Keratinocyte (primary cell): ENCODE data around the gene DIAPH2. TPM values are rescaled to one million over a fixed set of nuclear protein-coding genes. Genes with fewer than 3 reads are reported as not detected.

Experiments
- DNase-seq: peaks from one replicate; pipeline ENCODE4 v3.0.0-alpha.2; 2011; ENCODE audit warnings: low read depth, missing footprints, low spot score
- FAIRE-seq: peaks from 2 replicates; lab custom pipeline; 2011; peaks lifted over from hg19 to GRCh38; lab: Jason Lieb, UNC
- H2AFZ ChIP-seq: 2 replicates; pipeline ENCODE4 v1.6.0; 2012; ENCODE audit warnings: low read length, control low read depth, inconsistent platforms; ENCODE audit not compliant: control insufficient read depth
- H3K27ac ChIP-seq: 2 replicates; pipeline ENCODE4 v1.5.1; 2011; ENCODE audit warnings: low read length; ENCODE audit not compliant: control insufficient read depth, insufficient read depth
- H3K27me3 ChIP-seq: 3 replicates; pipeline ENCODE4 v1.6.0; 2011; ENCODE audit warnings: low read length; ENCODE audit not compliant: control insufficient read depth, insufficient read depth; ENCODE audit errors: extremely low read depth
- H3K36me3 ChIP-seq, 2 experiments: 2 replicates in 1 of 2; 3 replicates in 1 of 2; pipeline ENCODE4 v1.5.1; 2011; ENCODE audit warnings: low read length in 2 of 2, mild to moderate bottlenecking in 1 of 2; ENCODE audit not compliant: control insufficient read depth in 2 of 2, insufficient read depth in 2 of 2; ENCODE audit errors: extremely low read depth in 1 of 2
- H3K4me1 ChIP-seq: 3 replicates; pipeline ENCODE4 v1.5.1; 2011; ENCODE audit warnings: low read length; ENCODE audit not compliant: control insufficient read depth, insufficient read depth; ENCODE audit errors: extremely low read depth
- H3K4me2 ChIP-seq: 3 replicates; pipeline ENCODE4 v1.6.0; 2011; ENCODE audit warnings: low read depth, low read length; ENCODE audit not compliant: control insufficient read depth, insufficient read depth; ENCODE audit errors: extremely low read depth
- H3K4me3 ChIP-seq, 3 experiments: fragments of 200-600 bp in 1 of 3; sonication (generic) in 1 of 3; 2 replicates in 2 of 3; 3 replicates in 1 of 3; pipeline ENCODE4 v1.5.1; 2011 to 2016; ENCODE audit warnings: low read length in 3 of 3, mild to moderate bottlenecking in 3 of 3, control low read depth in 2 of 3, inconsistent platforms in 1 of 3, low read depth in 1 of 3, mixed read lengths in 1 of 3, mixed run types in 1 of 3, moderate library complexity in 1 of 3; ENCODE audit not compliant: control insufficient read depth in 2 of 3, insufficient read depth in 2 of 3; ENCODE audit errors: extremely low read depth in 1 of 3
- H3K79me2 ChIP-seq: 2 replicates; pipeline ENCODE4 v1.6.0; 2012; ENCODE audit warnings: low read length; ENCODE audit not compliant: control insufficient read depth, insufficient read depth
- H3K9ac ChIP-seq: 3 replicates; pipeline ENCODE4 v1.6.0; 2011; ENCODE audit warnings: low read length; ENCODE audit not compliant: control insufficient read depth, insufficient read depth; ENCODE audit errors: extremely low read depth
- H3K9me1 ChIP-seq: 3 replicates; pipeline ENCODE4 v1.6.0; 2011; ENCODE audit warnings: low read length; ENCODE audit not compliant: control insufficient read depth, insufficient read depth; ENCODE audit errors: extremely low read depth
- H3K9me3 ChIP-seq: 2 replicates; pipeline ENCODE4 v1.5.1; 2012; ENCODE audit warnings: low read depth, low read length; ENCODE audit not compliant: control insufficient read depth
- H4K20me1 ChIP-seq: 3 replicates; pipeline ENCODE4 v1.6.0; 2011; ENCODE audit warnings: low read length; ENCODE audit not compliant: control insufficient read depth, insufficient read depth; ENCODE audit errors: extremely low read depth
- CTCF ChIP-seq, 3 experiments: IDR thresholded peaks in 1 of 3; conservative IDR thresholded peaks in 1 of 3; optimal IDR thresholded peaks in 1 of 3; 2 replicates in 2 of 3; 3 replicates in 1 of 3; pipeline versions ENCODE3 to v1.5.1; 2011; ENCODE audit warnings: low read length in 3 of 3, mild to moderate bottlenecking in 3 of 3, moderate library complexity in 2 of 3, control low read depth in 1 of 3, inconsistent platforms in 1 of 3; ENCODE audit not compliant: insufficient read depth in 2 of 3; ENCODE audit errors: extremely low read depth in 1 of 3
- EZH2 ChIP-seq: IDR thresholded peaks from one replicate; pipeline ENCODE4 v1.6.1; 2012; ENCODE audit warnings: inconsistent platforms, mild to moderate bottlenecking, low read length, moderate library complexity
- dilution Hi-C: fragments of 300-500 bp; cut with MboI; formaldehyde crosslinking; loops from one replicate; pipeline ENCODE4 v1.7.0; 2020; ENCODE audit warnings: low sequenced_read_pairs; ENCODE audit not compliant: extremely low pct_ligation_motif_present
- polyA plus RNA-seq, 5 experiments: library from polyadenylated mRNA; depleted of rRNA in 3 of 5; stranded (reverse) in 3 of 5; stranded (forward) in 1 of 5; unstranded in 1 of 5; fragments of >200 nt; gene quantifications; 1 replicate in 1 of 5; 2 replicates in 3 of 5; 3 replicates in 1 of 5; pipeline versions ENCODE4 v1.2.1 to v1.2.3, GENCODE V29; 2011 to 2012; ENCODE audit warnings: missing spikeins in 2 of 5, low read depth in 1 of 5, low replicate concordance in 1 of 5

DIAPH2 gene
- polyA plus RNA-seq, 1 donor (not counting 4 experiments of a cell fraction or from before 2014, with no cell fraction given), result 7.4 TPM

DNA sequence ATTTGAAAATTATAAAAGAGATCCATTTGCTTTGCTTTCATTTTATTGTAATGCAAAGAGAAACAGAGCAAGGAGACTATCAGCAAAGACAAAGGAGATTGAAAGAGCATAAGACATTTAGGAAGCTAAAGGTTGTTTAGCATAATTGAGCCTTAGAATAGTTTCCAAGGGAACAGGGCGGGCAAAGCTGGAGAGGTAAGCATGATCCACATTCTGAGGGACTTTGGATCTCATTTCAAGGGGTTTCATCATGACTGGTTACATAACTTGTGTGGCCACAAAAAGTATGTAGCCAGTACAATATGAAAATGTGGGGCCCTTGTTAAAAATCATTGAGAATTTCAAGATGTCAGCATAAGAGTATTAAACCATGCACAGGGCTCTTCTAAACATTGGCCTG, 605.6 kb downstream of the DIAPH2 start:
- no peak for TF ChIP-seq EZH2
- TF ChIP-seq CTCF (optimal IDR thresholded peaks at IDR 0.05 in 1 of 3, IDR thresholded peaks at IDR 0.05 in 1 of 3, conservative IDR thresholded peaks at IDR 0.05 in 1 of 3; ENCODE audit: extremely low read depth in 1 of 3, insufficient read depth in 2 of 3, low read length in 3 of 3), result no peak
- FAIRE-seq, result no peak
- dilution Hi-C loops, result no loop called here

DNA sequence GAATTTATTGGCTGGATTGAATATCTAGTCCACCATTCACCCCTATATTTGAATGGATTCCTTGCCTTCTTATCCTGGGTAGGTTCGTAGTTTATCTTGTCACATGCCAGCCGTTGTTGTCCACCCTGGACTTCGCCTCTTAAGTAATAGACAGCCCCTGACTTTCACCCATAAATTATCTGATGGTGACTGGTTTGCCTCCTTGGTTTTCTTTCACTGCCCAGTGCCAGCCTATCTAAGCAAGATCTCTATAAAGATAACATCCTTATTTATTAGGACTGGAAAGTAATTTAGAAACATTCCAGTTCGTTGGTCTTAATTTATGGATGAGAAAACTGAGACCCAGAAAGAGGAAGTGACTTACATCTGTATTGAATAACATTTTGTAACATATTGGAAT, 609.4 kb downstream of the DIAPH2 start:
- H4K20me1 ChIP-seq, result no peaks in the 10 kb centered on the region
- H3K9ac ChIP-seq, result no peak overlapping the region
- H3K9me1 ChIP-seq, result no peaks in the 10 kb centered on the region
- DNase-seq (no peak), FAIRE-seq (no peak)
- no peak for TF ChIP-seq EZH2
- no peak for TF ChIP-seq CTCF (optimal IDR thresholded peaks at IDR 0.05 in 1 of 3, IDR thresholded peaks at IDR 0.05 in 1 of 3, conservative IDR thresholded peaks at IDR 0.05 in 1 of 3; ENCODE audit: extremely low read depth in 1 of 3, insufficient read depth in 2 of 3, low read length in 3 of 3)
- no peaks in the 10 kb centered on the region for H3K36me3 ChIP-seq
- no peak overlapping the region for H3K4me3 ChIP-seq
- no peaks in the 10 kb centered on the region for H3K79me2 ChIP-seq
- H3K27ac ChIP-seq, result no peak overlapping the region
- H3K27me3 ChIP-seq, result no peaks in the 10 kb centered on the region
- H3K4me2 ChIP-seq, result no peak overlapping the region
- dilution Hi-C loops, result no loop called here
- no peak overlapping the region for H2AFZ ChIP-seq
- H3K9me3 ChIP-seq, result no peaks in the 10 kb centered on the region
- H3K4me1 ChIP-seq, result no peaks in the 10 kb centered on the region

More for the DNA sequence above, 605.6 kb downstream of the DIAPH2 start:
- Histone ChIP-seq H3K4me3 (no peak overlapping the region), H3K27me3 (no peaks in the 10 kb centered on the region), H3K4me2 (no peak overlapping the region), H3K9ac (no peak overlapping the region), H3K9me3 (no peaks in the 10 kb centered on the region), H3K36me3 (no peaks in the 10 kb centered on the region), H3K27ac (no peak overlapping the region), H4K20me1 (no peaks in the 10 kb centered on the region), H3K79me2 (no peaks in the 10 kb centered on the region), H3K9me1 (no peaks in the 10 kb centered on the region), H2AFZ (no peak overlapping the region), H3K4me1 (no peaks in the 10 kb centered on the region)
- DNase-seq, result no peak
